SK-N-MC (cell line): ENCODE results near the gene NR0B2.

ENCODE experiments used
- DNase-seq: peaks from one replicate; pipeline ENCODE4 v3.0.0-alpha.2; 2011; ENCODE audit warnings: low read depth, low spot score
- H3K27ac ChIP-seq: fragments of 200-600 bp; sonication (generic); 2 replicates; pipeline ENCODE4 v1.5.1; 2016; ENCODE audit warnings: mixed run types
- H3K36me3 ChIP-seq: fragments of 200-600 bp; sonication (generic); 2 replicates; pipeline ENCODE4 v1.6.1; 2017; ENCODE audit warnings: antibody characterized with exemption, low read length, mixed read lengths; ENCODE audit not compliant: insufficient read depth
- H3K4me3 ChIP-seq: fragments of 200-600 bp; sonication (generic); 2 replicates; pipeline ENCODE4 v1.5.1; 2016
- H3K9ac ChIP-seq: fragments of 200-600 bp; sonication (generic); 2 replicates; pipeline ENCODE4 v1.8.0; 2017; ENCODE audit warnings: mixed run types, mixed read lengths; ENCODE audit not compliant: insufficient read length
- H3K9me3 ChIP-seq: fragments of 200-600 bp; sonication (generic); 2 replicates; pipeline ENCODE4 v1.6.1; 2017; ENCODE audit warnings: low read depth, mild to moderate bottlenecking, antibody characterized with exemption, low read length, moderate library complexity, mixed read lengths
- EZH2 ChIP-seq: fragments of 200-600 bp; sonication (generic); IDR thresholded peaks from one replicate; pipeline ENCODE4 v1.6.1; 2017; ENCODE audit warnings: antibody characterized with exemption
- FOXP2 ChIP-seq: optimal IDR thresholded peaks from 2 replicates; pipeline ENCODE3; 2011; ENCODE audit warnings: mild to moderate bottlenecking, moderate library complexity; ENCODE audit not compliant: insufficient read depth; ENCODE audit errors: extremely low read length, control extremely low read depth
- POLR2AphosphoS5 ChIP-seq: IDR thresholded peaks from 2 replicates; pipeline ENCODE4 v1.6.1; 2012; ENCODE audit warnings: mild to moderate bottlenecking, low read depth, low read length, borderline replicate concordance

The NR0B2 gene, protein sequence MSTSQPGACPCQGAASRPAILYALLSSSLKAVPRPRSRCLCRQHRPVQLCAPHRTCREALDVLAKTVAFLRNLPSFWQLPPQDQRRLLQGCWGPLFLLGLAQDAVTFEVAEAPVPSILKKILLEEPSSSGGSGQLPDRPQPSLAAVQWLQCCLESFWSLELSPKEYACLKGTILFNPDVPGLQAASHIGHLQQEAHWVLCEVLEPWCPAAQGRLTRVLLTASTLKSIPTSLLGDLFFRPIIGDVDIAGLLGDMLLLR

DNA sequence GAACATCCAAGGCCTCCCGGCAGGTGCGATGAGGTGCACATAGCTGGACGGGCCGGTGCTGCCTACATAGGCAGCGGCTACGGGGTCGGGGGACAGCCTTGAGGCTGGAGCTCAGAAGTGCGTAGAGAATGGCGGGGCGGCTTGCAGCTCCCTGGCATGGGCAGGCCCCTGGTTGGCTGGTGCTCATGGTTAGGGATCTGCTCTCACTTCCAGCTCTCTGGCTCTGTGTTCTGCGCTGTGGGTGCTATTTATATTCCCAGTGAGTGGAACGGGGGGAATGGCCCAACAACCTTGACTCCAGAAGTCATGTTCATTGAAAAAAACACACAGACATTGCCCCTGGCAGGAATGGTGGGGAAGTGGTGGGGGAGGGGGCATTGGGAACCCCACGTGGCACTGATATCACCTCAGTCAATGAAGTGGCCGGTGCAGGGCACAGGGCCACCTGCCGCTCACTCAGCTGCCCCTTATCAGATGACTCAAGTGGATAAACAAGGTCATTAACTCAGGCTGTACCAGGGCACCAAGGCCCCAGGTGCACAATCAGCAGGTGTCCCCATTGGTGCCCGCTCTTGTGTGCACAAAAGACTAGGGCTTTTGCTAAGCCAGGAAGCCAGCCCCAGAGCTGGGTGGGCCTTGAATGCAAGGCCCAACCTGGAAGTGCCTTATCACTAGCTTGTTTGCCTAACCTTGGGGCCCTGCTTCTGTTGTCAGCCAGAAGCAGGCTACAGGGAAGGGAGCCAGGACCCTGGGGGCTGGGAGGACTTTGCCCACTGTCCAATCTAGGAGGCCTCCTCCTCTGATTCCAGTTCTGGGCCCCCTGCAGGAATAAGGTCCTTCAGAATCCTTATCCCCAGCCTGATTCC, at the start of gene NR0B2:
Gene NR0B2 (minus strand): TSS at position 222 of the 866 bp plus-strand sequence. CDS start 35 bp downstream, at position 187.
- H3K9me3 ChIP-seq: no peaks in the 10 kb centered on the region
- no peak for DNase-seq
- TF ChIP-seq FOXP2 (no peak), EZH2 (no peak), POLR2AphosphoS5 (no peak)
- H3K36me3 ChIP-seq: no peaks in the 10 kb centered on the region
- H3K9ac ChIP-seq: no peak within 1 kb of the TSS
- H3K27ac ChIP-seq: no peak within 1 kb of the TSS
- H3K4me3 ChIP-seq: no peak within 1 kb of the TSS

DNA sequence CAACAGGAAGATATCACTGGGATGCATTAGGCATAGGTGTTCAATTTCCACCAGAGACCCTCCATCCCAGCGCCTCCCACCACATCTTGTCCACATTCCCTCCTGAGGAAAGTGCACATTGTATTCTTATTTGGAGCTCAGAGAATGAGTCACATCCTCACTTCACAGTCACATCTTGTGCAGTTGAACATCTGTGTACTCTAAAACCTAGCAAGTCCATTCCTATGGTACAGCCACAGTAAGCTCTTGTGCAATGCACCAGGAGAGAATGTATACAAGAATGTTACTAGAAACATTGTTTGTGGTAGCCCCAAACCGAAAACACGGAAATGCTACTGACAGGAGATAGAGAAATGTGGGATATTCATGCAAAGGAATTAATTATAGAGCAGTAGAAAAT, 48.1 kb upstream of the NR0B2 start:
- Histone ChIP-seq H3K36me3 (no peaks in the 10 kb centered on the region), H3K9ac (no peak overlapping the region), H3K9me3 (no peaks in the 10 kb centered on the region), H3K27ac (no peak overlapping the region), H3K4me3 (no peak overlapping the region)
- TF ChIP-seq FOXP2 (no peak), EZH2 (no peak), POLR2AphosphoS5 (no peak)
- no peak for DNase-seq

DNA sequence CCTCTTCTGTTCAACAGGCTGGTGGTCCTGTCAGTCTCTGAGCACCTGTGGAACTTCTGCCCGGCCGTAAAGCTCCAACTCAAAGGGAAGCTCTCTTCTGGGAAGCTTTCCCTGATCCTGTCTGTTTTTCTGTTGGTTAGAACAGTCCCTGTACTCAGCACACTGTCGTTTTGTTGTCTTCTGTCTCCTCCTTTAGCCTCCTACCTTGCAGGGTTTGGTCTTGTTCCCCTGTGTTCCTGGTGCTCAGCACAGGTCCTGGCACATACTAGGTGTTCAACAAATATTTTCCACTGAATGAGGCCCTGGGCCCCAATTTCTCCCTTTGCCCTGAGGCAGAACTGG, 46.8 kb upstream of the NR0B2 start:
- Histone ChIP-seq H3K36me3 (no peaks in the 10 kb centered on the region), H3K9ac (no peak overlapping the region), H3K9me3 (no peaks in the 10 kb centered on the region), H3K4me3 (no peak overlapping the region; the same call in 1 of the 2 replicates), H3K27ac (no peak overlapping the region)
- DNase-seq: no peak
- TF ChIP-seq POLR2AphosphoS5 (no peak), FOXP2 (no peak), EZH2 (no peak)

DNA sequence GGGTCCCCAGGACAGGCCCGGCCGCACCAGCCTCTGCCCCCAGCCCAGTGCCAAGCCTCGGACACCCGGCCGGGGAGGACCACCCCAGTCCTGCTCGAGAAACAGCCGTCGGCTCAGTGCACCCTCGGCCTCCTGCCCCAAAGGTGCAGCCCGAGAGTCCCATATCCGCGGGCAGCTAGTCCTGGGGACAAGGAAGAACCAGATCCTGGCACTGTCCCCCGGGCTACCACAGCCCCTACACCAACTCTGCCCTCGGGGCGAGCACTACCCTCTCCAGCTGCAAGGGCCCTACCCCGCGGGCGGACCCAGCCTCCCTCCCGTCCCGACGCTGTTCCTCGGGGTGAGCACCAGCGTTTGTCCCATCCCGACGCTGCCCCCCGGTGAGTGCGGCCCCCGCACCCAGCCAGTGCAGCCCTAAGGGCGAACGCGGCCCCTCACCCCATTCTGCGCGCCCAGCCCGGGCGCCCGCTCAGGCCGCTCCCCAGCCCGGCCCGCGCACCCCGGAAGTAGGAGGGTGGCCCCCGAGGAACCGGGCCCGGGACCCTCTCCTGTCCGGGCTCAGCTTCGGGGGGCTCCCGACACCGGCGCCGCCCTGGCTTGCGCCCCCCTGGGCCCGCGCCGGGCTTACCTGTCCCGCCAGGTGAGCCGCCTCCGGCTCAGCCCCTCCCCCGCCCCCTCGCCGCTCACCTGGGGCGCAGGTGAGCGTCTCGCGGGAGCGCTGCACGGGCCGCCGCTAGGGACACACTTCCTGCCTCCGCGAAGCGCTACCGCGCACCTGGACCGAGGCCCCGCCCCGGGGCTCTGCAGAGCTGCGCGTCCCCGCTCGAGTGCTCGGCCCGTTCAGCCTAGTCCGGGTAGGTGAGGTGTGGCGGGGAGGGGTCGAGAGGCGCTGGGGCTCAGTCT, 46.2 kb upstream of the NR0B2 start, which contains the start of gene KDF1:
Gene KDF1 (minus strand): TSS at position 747 of the 903 bp plus-strand sequence. CDS start 8,088 bp downstream, outside the sequence.
- peak within 1 kb of the TSS; percentile 49 for H3K4me3 ChIP-seq
- DNase-seq: no peak
- H3K9ac ChIP-seq: no peak within 1 kb of the TSS
- H3K27ac ChIP-seq: no peak within 1 kb of the TSS
- H3K9me3 ChIP-seq: no peaks in the 10 kb centered on the region
- TF ChIP-seq POLR2AphosphoS5 (no peak), EZH2 (peak; percentile 46), FOXP2 (no peak)
- H3K36me3 ChIP-seq: no peaks in the 10 kb centered on the region

DNA sequence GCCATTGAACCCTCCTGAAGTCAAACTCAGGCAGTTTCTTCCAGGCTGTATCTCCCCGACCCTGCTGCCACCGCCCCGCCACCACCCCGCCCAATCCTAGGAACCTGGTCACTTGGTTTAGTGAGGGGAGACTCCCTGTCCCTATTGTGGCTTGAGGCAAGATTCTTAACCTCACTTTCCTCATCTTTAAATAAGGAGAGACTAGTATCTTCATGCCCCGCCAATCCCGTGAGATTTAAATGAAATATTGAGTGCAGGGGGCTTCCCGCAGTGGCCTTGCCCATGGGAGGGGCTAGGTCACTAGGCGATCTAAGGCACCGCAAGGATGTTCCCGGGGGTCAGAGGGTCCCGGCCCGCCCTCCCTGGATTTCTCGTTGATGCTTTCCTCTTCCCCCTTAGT, 45.5 kb upstream of the NR0B2 start:
- no peak for DNase-seq
- Histone ChIP-seq H3K9me3 (no peaks in the 10 kb centered on the region), H3K4me3 (no peak overlapping the region), H3K9ac (no peak overlapping the region), H3K27ac (no peak overlapping the region), H3K36me3 (no peaks in the 10 kb centered on the region)
- TF ChIP-seq FOXP2 (no peak), POLR2AphosphoS5 (no peak), EZH2 (no peak)

DNA sequence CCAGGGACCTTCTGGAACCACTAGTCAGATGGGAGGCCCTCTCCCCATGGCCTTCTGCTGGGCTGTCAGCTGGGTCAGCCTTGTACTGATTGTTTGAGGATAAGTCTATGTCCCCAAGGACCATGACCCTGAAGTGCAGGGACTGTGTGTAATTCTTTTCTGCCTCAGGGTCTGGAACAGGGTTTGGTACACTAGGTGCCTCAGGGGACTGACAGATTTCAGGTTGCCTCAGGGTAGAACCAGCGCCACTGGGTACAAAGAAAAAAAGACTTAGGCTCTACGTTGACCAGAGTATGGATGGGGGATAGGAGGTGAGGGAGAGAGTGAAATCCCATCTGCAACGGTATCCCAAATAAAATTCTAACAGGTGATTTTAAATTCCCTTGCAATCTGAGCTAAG, 43.5 kb upstream of the NR0B2 start:
- no peaks in the 10 kb centered on the region for H3K9me3 ChIP-seq
- H3K4me3 ChIP-seq: no peak overlapping the region
- DNase-seq: no peak
- H3K9ac ChIP-seq: no peak overlapping the region
- H3K27ac ChIP-seq: no peak overlapping the region
- TF ChIP-seq FOXP2 (no peak), POLR2AphosphoS5 (no peak), EZH2 (no peak)
- H3K36me3 ChIP-seq: no peaks in the 10 kb centered on the region

DNA sequence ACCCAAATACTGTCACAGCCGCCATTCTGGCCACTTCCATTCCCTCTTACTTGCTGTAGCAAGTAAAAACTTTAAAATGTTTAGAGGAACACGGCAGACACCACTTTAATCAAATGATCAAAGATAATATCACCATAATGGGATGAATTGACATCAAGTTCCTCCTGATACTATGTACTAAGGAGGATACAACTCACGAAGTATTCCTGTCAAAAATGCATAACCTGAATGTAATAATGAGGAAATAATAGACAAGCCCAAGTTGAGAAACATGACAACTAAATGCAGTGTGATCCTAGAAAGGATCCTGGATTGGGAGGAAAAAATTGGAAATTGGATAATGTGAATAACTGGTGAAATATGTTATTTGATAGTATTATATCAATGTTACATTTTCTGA, 42.5 kb upstream of the NR0B2 start:
- no peak overlapping the region for H3K9ac ChIP-seq
- TF ChIP-seq EZH2 (no peak), POLR2AphosphoS5 (no peak)
- H3K4me3 ChIP-seq: no peak overlapping the region
- H3K9me3 ChIP-seq: no peaks in the 10 kb centered on the region
- DNase-seq: no peak
- no peaks in the 10 kb centered on the region for H3K36me3 ChIP-seq
- H3K27ac ChIP-seq: no peak overlapping the region

DNA sequence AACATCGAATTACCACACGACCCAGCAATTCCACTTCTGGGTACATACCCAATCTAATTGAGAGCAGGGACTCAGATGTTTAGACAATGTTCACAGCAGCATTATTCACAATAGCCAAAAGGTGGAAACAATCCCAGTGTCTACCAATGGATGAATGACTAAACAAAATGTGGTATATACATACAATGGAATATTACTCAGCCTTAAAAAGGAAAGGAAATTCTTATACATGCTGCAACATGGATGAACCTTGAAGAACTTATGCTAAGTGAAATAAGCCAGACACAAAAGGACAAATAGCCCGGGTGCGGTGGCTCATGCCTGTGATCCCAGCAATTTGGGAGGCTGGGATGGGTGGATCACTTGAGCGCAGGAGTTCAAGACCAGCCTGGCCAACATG, 39.6 kb upstream of the NR0B2 start:
- TF ChIP-seq POLR2AphosphoS5: no peak
- TF ChIP-seq FOXP2: no peak
- TF ChIP-seq EZH2: no peak
- no peak for DNase-seq
- H3K9me3 ChIP-seq: no peaks in the 10 kb centered on the region
- H3K36me3 ChIP-seq: no peaks in the 10 kb centered on the region
- no peak overlapping the region for H3K27ac ChIP-seq
- no peak overlapping the region for H3K9ac ChIP-seq
- no peak overlapping the region for H3K4me3 ChIP-seq
